ENCODE results near the gene RTL10.

RTL10 gene

GRCh38 chr22:19888131-19888746 is 33.6 kb upstream of the RTL10 start:
- no peak overlapping the region for H3K4me3 ChIP-seq (ENCODE audit: low read depth, low read length)
- no peak for DNase-seq (ENCODE audit: low read depth)
- TF ChIP-seq, protein P1, sequence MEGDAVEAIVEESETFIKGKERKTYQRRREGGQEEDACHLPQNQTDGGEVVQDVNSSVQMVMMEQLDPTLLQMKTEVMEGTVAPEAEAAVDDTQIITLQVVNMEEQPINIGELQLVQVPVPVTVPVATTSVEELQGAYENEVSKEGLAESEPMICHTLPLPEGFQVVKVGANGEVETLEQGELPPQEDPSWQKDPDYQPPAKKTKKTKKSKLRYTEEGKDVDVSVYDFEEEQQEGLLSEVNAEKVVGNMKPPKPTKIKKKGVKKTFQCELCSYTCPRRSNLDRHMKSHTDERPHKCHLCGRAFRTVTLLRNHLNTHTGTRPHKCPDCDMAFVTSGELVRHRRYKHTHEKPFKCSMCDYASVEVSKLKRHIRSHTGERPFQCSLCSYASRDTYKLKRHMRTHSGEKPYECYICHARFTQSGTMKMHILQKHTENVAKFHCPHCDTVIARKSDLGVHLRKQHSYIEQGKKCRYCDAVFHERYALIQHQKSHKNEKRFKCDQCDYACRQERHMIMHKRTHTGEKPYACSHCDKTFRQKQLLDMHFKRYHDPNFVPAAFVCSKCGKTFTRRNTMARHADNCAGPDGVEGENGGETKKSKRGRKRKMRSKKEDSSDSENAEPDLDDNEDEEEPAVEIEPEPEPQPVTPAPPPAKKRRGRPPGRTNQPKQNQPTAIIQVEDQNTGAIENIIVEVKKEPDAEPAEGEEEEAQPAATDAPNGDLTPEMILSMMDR (IDR thresholded peaks at IDR 0.05; ENCODE audit: low read depth, low read length, missing control alignments) = no peak

DNA sequence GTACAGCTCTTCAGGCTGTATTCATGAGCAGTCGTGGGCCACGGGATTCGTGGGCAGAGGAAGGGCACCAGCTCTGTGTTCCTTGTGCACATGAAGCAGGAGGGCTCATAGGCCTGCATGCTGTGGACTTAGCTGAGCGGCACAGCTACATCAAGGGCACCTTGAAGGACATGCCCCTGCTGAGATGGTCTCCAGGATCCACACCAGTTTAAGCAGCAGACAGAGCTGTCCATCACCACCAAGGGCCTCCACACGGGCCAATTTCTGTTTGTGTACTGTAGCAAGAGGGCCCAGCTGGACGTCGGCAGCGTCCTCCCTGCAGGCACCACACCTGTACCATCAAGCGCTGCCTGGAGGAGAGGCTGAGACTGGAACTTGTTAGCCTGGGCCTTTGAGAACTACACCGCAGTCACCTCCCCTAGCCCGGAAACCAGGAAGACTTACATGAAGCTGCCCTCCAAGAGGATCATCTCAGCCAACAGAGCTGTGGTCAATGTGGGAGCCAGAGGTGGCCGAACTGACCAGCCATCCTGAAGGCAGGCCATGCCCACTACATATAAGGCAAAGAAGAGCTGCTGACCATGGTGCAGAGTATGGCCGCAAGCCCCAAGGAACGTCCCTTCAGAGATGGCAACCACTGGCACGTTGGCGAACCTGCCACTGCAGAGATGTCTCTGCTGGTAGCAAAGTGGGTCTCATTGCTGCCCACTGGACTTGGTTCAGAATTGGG is 32.7 kb upstream of the RTL10 start:
- DNase-seq (ENCODE audit: low read depth) = no peak
- TF ChIP-seq, protein P1 (IDR thresholded peaks at IDR 0.05; ENCODE audit: low read depth, low read length, missing control alignments) = no peak
- no peak overlapping the region for H3K4me3 ChIP-seq (ENCODE audit: low read depth, low read length)

- H3K4me3 ChIP-seq (ENCODE audit: low read depth, low read length) = no peak overlapping the region
- TF ChIP-seq, protein P1 (IDR thresholded peaks at IDR 0.05; ENCODE audit: low read depth, low read length, missing control alignments) = no peak
- DNase-seq (ENCODE audit: low read depth) = no peak
Observed at GRCh38 chr22:19886605-19887255, 32.1 kb upstream of the RTL10 start.

- TF ChIP-seq, protein P1 (IDR thresholded peaks at IDR 0.05; ENCODE audit: low read depth, low read length, missing control alignments) = no peak
- DNase-seq (ENCODE audit: low read depth) = no peak
- H3K4me3 ChIP-seq (ENCODE audit: low read depth, low read length) = no peak overlapping the region
Observed at GRCh38 chr22:19885841-19886592, 31.3 kb upstream of the RTL10 start.

DNA sequence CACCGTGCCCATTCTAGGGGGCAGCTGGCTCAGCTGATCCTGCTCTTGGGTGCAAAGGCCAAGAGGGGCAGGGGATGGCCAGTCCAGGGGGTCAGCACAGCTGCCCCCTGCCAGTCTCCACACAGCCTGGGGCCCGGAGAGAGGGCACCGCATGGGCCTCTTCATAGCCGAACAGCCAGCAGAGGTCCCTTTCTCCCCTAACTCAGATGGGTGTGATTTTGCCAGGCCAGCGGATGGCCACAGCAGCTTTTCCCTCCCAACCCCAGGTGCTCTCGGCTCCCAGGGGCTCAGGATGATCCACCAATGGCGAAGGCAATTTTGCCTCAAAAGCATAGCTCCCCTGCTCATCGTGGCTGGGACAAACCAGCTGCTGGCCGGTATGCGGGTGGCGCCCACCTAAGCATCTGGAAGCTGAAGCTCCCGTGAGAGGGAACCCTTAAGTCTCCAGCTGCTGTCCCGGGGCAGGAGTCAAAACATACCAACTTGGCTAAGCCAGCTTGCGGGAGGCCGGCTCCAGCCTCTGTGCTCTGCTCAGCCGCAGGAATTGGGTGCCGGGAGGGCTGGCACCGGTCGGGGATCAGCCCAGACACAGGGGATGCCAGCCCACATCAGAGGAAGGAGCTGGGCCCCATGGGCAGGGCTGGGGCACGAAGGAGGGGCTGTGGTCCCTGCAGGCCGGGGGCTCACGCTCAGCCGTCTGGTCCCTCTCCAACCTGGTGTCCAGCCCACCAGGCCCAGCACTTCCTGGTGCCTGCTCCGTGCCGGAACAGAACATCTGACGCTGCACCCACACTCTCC is 30.5 kb upstream of the RTL10 start:
- DNase-seq (ENCODE audit: low read depth) = no peak
- H3K4me3 ChIP-seq (ENCODE audit: low read depth, low read length) = no peak overlapping the region
- TF ChIP-seq, protein P1 (IDR thresholded peaks at IDR 0.05; ENCODE audit: low read depth, low read length, missing control alignments) = no peak
